ENCODE measurements around the gene QARS1. TPM values are rescaled to one million over a fixed set of nuclear protein-coding genes. Genes with fewer than 3 reads are reported as not detected.

The QARS1 gene
- total and polyA plus RNA-seq, 2 of the 8 experiments (the other 6 are each of a cell fraction or from before 2014, with no cell fraction given), result 353 to 581 TPM

DNA sequence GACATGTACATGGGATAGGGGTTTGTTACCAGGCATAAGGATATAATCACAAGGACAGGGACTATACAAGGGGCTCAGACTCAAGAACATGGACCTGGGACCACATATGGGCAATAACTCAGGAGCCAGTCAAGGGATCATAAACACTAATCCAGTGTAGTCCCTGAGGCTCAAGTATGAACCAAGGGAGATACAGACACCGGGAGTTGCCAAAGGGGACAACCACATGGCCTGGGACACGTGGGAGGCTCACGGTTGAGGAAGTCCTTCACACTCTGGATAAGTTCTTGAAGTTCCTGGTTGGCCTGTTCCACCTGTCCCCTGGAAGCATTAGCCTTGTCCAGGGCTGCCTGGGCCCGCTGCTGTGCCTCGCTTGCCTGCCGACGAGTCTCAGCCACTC lies 17.9 kb upstream of the QARS1 start:
- no peak overlapping the region for H2AFZ ChIP-seq (ENCODE audit: low read length)
- H2BK120ac ChIP-seq (replicated peaks; ENCODE audit: low read depth, low read length), result no peak overlapping the region
- H3K4me3 ChIP-seq (ENCODE audit: extremely low read depth in 1 of 4, insufficient read depth in 2 of 4, low read depth in 3 of 4, low read length in 4 of 4), result no peak overlapping the region
- peaks cover 0 to 10% of the 10 kb centered on the region in 2 experiments; a peak in 2 of 4 replicates for H3K79me2 ChIP-seq (ENCODE audit: control insufficient read depth in 1 of 2, insufficient read depth in 2 of 2, low read length in 2 of 2)
- no peak overlapping the region for H4K8ac ChIP-seq (ENCODE audit: extremely low read depth, insufficient read depth, low read length)
- no peak overlapping the region for H2BK15ac ChIP-seq (ENCODE audit: low read length)
- H3K56ac ChIP-seq (replicated peaks; ENCODE audit: insufficient read length, low read depth, low read length), result no peak overlapping the region
- H2BK20ac ChIP-seq (ENCODE audit: low read length), result no peak overlapping the region
- no peak overlapping the region for H4K5ac ChIP-seq (ENCODE audit: insufficient read length, low read depth, low read length)
- H3K4ac ChIP-seq (replicated peaks; ENCODE audit: insufficient read length, low read depth, low read length), result no peak overlapping the region
- H2BK12ac ChIP-seq (ENCODE audit: low read depth, low read length), result no peak overlapping the region
- H2AK5ac ChIP-seq (ENCODE audit: low read depth, low read length), result no peak overlapping the region
- H3K9ac ChIP-seq (replicated peaks in 1 of 4; ENCODE audit: extremely low read depth in 1 of 4, low read depth in 3 of 4, low read length in 3 of 4), result no peak overlapping the region
- H3K27ac ChIP-seq (ENCODE audit: low read depth, low read length), result no peak overlapping the region
- H3K23me2 ChIP-seq (ENCODE audit: low read depth, low read length), result peaks cover 5% of the 10 kb centered on the region
- CTCF ChIA-PET (ENCODE audit: partially characterized antibody), result interaction anchor here (4.4 kb wide), 1 partner anchor 10 kb away, joined by 20 read pairs; the partner anchor contains the start of gene LAMB2
- no peak overlapping the region for H2BK5ac ChIP-seq (ENCODE audit: low read depth, low read length)
- H3K4me1 ChIP-seq (replicated peaks in 1 of 4; ENCODE audit: control insufficient read depth in 3 of 4, insufficient read depth in 4 of 4, low read length in 3 of 4), result peaks cover 0 to 11% (median 6%) of the 10 kb centered on the region in 4 experiments; a peak in 5 of 7 replicates
- no peak for DNase-seq (ENCODE audit: low read depth in 1 of 2, low spot score in 2 of 2)
- H3K36me3 ChIP-seq (ENCODE audit: control insufficient read depth in 2 of 4, insufficient read depth in 4 of 4, low read length in 3 of 4), result peaks cover 7 to 32% (median 21%) of the 10 kb centered on the region in 4 experiments
- no peaks in the 10 kb centered on the region for H3K9me3 ChIP-seq (ENCODE audit: insufficient read depth in 2 of 2, low read depth in 1 of 2, low read length in 1 of 2)
- no peak for FAIRE-seq
- POLR2A ChIA-PET (ENCODE audit: partially characterized antibody), result interaction anchor here (1.1 to 25.5 kb wide), 4 partner anchors 7 to 23 kb away, joined by 4 to 508 read pairs (median 14); partner anchors contain the start of genes LAMB2, QARS1 and QRICH1
- H4K91ac ChIP-seq (replicated peaks; ENCODE audit: insufficient read length, low read length), result no peak overlapping the region
- H4K20me1 ChIP-seq (replicated peaks in 1 of 2; ENCODE audit: control insufficient read depth in 1 of 2, insufficient read depth in 2 of 2, low read length in 2 of 2), result peaks cover 0 to 3% of the 10 kb centered on the region in 2 experiments
- peaks cover 9% of the 10 kb centered on the region for H3K79me1 ChIP-seq (ENCODE audit: low read depth, low read length)
- 89% methylated on average over 7 of the region's 7 CpGs; no CpG with 5 or more reads in 1 of the 2 experiments for WGBS, 2 experiments (ENCODE audit: extremely low coverage in 1 of 2, insufficient coverage in 1 of 2, insufficient read length in 1 of 2, insufficient replicate concordance in 2 of 2, low coverage in 1 of 2, low lambda C conversion rate in 2 of 2, missing lambda C conversion rate in 1 of 2)
- H3K27me3 ChIP-seq (replicated peaks in 1 of 4; ENCODE audit: control insufficient read depth in 3 of 4, extremely low read depth in 1 of 4, insufficient read depth in 3 of 4, low read length in 3 of 4), result no peaks in the 10 kb centered on the region
- no peak overlapping the region for H3K14ac ChIP-seq (ENCODE audit: insufficient read length)
- no peak overlapping the region for H3K4me2 ChIP-seq (ENCODE audit: insufficient read depth in 1 of 2, low read depth in 2 of 2, low read length in 2 of 2)
- H3K18ac ChIP-seq (ENCODE audit: extremely low read depth, low read length), result no peak overlapping the region
- no peak overlapping the region for H3K23ac ChIP-seq (ENCODE audit: insufficient read length)
- TF ChIP-seq GABPA (IDR thresholded peaks at IDR 0.05; ENCODE audit: borderline replicate concordance, insufficient read depth, low read length), result no peak
- no peak for TF ChIP-seq CREB1 (IDR thresholded peaks at IDR 0.05)
- TF ChIP-seq CBX8 (IDR thresholded peaks at IDR 0.05; ENCODE audit: borderline replicate concordance, low read depth, low read length), result no peak
- no peak for TF ChIP-seq RFX5 (IDR thresholded peaks at IDR 0.05; ENCODE audit: borderline replicate concordance, low read depth, low read length)
- TF ChIP-seq, protein P1, sequence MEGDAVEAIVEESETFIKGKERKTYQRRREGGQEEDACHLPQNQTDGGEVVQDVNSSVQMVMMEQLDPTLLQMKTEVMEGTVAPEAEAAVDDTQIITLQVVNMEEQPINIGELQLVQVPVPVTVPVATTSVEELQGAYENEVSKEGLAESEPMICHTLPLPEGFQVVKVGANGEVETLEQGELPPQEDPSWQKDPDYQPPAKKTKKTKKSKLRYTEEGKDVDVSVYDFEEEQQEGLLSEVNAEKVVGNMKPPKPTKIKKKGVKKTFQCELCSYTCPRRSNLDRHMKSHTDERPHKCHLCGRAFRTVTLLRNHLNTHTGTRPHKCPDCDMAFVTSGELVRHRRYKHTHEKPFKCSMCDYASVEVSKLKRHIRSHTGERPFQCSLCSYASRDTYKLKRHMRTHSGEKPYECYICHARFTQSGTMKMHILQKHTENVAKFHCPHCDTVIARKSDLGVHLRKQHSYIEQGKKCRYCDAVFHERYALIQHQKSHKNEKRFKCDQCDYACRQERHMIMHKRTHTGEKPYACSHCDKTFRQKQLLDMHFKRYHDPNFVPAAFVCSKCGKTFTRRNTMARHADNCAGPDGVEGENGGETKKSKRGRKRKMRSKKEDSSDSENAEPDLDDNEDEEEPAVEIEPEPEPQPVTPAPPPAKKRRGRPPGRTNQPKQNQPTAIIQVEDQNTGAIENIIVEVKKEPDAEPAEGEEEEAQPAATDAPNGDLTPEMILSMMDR (IDR thresholded peaks at IDR 0.05; ENCODE audit: control extremely low read depth in 1 of 3, insufficient read depth in 1 of 3, low read depth in 1 of 3, low read length in 3 of 3), result no peak
- TF ChIP-seq SAP30 (IDR thresholded peaks at IDR 0.05; ENCODE audit: insufficient read depth, insufficient replicate concordance, low read length), result no peak
- TF ChIP-seq SRF (IDR thresholded peaks at IDR 0.05; ENCODE audit: low read depth, low read length), result no peak
- TF ChIP-seq TBP (IDR thresholded peaks at IDR 0.05; ENCODE audit: low read depth, low read length), result no peak
- no peak for TF ChIP-seq SUZ12 (IDR thresholded peaks at IDR 0.05; ENCODE audit: low read length)
- TF ChIP-seq CHD1 (IDR thresholded peaks at IDR 0.05; ENCODE audit: low read depth, low read length), result no peak
- TF ChIP-seq SP1 (IDR thresholded peaks at IDR 0.05; ENCODE audit: low read depth, low read length), result no peak
- no peak for TF ChIP-seq SIX5 (IDR thresholded peaks at IDR 0.05; ENCODE audit: low read depth, low read length)

Data from H1 (cell line).